ENCODE results near the gene KLRC4.
"Not testable (repeated sequence)": the region's sequence is repeated elsewhere in the genome, so short reads cannot be mapped to it uniquely, and the experiment has no call there.

KLRC4 gene

DNA sequence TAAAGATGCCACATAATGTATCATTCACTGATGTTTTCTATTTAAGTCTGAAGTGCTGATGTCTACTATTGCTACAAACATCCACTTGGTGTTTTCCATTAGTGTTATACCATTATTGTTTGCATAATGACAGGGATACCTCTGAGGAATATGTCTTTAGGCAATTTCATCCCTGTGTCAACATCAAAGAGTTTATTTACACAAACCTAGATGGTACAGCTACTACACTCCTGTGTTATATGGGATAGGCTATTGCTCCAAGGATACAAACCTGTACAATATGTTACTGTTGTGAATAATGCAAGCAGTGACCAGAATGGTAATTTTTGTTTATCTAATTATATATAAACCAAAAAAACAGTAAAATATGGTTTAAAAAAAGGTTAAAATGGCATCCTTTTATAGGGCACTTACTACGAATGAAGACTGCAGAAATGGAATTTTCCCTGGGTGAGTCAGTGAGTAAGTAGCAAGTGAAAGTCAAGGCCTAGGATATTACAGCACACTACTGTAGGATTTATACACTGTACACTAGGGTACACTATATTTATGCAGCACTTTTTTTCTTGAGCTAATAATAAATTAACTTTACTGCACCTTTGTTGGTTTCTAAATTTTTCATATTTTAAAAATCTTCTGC lies 14.8 kb upstream of the KLRC4 start:
- H3K4me1 ChIP-seq (ENCODE audit: insufficient read depth, low read length) = not testable (repeated sequence)

GRCh38 chr12:10422159-10422558 lies 12.6 kb upstream of the KLRC4 start:
- not testable (repeated sequence) for H3K27me3 ChIP-seq (ENCODE audit: insufficient read depth, low read length); H3K4me1 ChIP-seq (ENCODE audit: insufficient read depth, low read length); H3K36me3 ChIP-seq (ENCODE audit: insufficient read depth, low read length); H3K4me3 ChIP-seq (ENCODE audit: low read length); H3K9me3 ChIP-seq (ENCODE audit: low read length); H2AFZ ChIP-seq (ENCODE audit: low read depth, low read length)

More for the DNA sequence above, 14.8 kb upstream of the KLRC4 start:
- H3K4me3 ChIP-seq (ENCODE audit: low read length); H3K9me3 ChIP-seq (ENCODE audit: low read length); H2AFZ ChIP-seq (ENCODE audit: low read depth, low read length); H3K27me3 ChIP-seq (ENCODE audit: insufficient read depth, low read length); H3K36me3 ChIP-seq (ENCODE audit: insufficient read depth, low read length): not testable (repeated sequence)

- not testable (repeated sequence) for H3K4me3 ChIP-seq (ENCODE audit: low read length); H3K36me3 ChIP-seq (ENCODE audit: insufficient read depth, low read length); H3K9me3 ChIP-seq (ENCODE audit: low read length); H3K4me1 ChIP-seq (ENCODE audit: insufficient read depth, low read length); H3K27me3 ChIP-seq (ENCODE audit: insufficient read depth, low read length); H2AFZ ChIP-seq (ENCODE audit: low read depth, low read length)
These were observed 10.8 kb upstream of the KLRC4 start, which contains the start of gene KLRC3 for GRCh38 chr12:10420334-10420733. Gene KLRC3, minus strand, starts transcription at chr12:10420595. Its CDS starts 45 bp downstream, at chr12:10420550.

DNA sequence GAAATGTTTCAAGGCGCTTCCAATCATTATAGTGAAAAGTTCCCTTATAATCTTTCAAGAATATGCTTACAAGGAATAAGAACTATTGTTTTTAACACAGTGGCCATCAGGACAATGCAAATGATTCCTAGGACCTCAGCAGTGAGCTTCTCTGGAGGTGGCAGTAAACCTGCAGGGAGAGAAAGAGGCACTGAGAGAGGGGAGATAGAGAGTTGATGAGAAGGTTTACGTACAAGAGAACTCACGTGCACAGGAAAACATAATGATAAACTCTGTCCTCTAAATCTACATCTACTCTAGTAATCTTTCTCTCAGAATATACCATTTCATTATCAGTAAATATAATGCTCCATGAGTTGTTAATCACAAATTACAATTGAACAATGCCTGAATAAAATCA lies 715 bp downstream of the KLRC4 start:
- Histone ChIP-seq H3K4me1 (ENCODE audit: insufficient read depth, low read length) (no peaks in the 10 kb centered on the region), H3K9me3 (ENCODE audit: low read length) (no peaks in the 10 kb centered on the region), H2AFZ (ENCODE audit: low read depth, low read length) (no peak overlapping the region), H3K36me3 (ENCODE audit: insufficient read depth, low read length) (no peaks in the 10 kb centered on the region), H3K4me3 (ENCODE audit: low read length) (no peak overlapping the region), H3K27me3 (ENCODE audit: insufficient read depth, low read length) (no peaks in the 10 kb centered on the region)

DNA sequence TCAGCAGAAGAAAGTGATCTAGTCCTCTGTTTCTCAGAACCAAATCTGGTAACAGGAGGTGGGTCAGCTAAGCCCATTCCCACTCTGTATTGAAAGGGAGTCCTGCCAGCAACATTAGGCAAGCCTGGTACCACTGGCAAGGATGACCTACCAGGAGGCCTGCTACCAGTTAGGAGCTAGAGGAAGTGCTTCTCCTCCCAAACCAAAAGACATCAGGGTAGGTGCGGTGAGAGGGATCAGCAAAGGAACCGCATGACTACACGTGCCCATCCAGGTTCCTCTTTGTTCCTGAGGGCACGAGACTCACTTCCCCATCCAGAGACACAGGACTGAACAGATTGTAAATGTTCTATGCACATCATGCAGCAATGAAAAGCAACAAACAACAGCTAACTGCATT lies 2.8 kb downstream of the KLRC4 start:
- Histone ChIP-seq H2AFZ (ENCODE audit: low read depth, low read length) (no peak overlapping the region), H3K4me1 (ENCODE audit: insufficient read depth, low read length) (no peaks in the 10 kb centered on the region), H3K4me3 (ENCODE audit: low read length) (no peak overlapping the region), H3K9me3 (ENCODE audit: low read length) (no peaks in the 10 kb centered on the region), H3K27me3 (ENCODE audit: insufficient read depth, low read length) (no peaks in the 10 kb centered on the region), H3K36me3 (ENCODE audit: insufficient read depth, low read length) (no peaks in the 10 kb centered on the region)

DNA sequence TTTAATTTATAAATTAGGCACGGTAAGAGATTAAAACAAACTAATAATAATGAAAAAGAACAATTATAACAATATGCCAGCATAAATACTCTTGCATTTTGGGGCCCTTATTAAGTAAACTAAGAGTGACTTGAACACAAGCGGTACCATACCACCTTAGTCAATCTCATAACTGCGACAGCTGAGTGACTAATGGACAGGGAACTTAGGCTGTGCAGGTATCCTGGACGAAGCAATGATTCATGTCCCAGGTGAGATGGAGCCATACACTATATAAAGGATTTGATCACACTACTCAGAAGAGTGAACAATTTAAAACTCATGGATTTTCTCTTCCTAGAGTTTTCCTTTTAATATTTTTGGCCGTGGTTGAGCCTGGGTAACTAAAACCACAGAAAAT lies 4.3 kb downstream of the KLRC4 start:
- H2AFZ ChIP-seq (ENCODE audit: low read depth, low read length) = no peak overlapping the region
- H3K9me3 ChIP-seq (ENCODE audit: low read length) = no peaks in the 10 kb centered on the region

GRCh38 chr12:10404798-10405197 lies 4.8 kb downstream of the KLRC4 start:
- Histone ChIP-seq H3K4me1 (ENCODE audit: insufficient read depth, low read length) (no peaks in the 10 kb centered on the region), H2AFZ (ENCODE audit: low read depth, low read length) (no peak overlapping the region), H3K27me3 (ENCODE audit: insufficient read depth, low read length) (no peaks in the 10 kb centered on the region), H3K36me3 (ENCODE audit: insufficient read depth, low read length) (no peaks in the 10 kb centered on the region), H3K4me3 (ENCODE audit: low read length) (no peak overlapping the region), H3K9me3 (ENCODE audit: low read length) (no peaks in the 10 kb centered on the region)

More for the DNA sequence above, 4.3 kb downstream of the KLRC4 start:
- H3K4me3 ChIP-seq (ENCODE audit: low read length) = no peak overlapping the region
- H3K4me1 ChIP-seq (ENCODE audit: insufficient read depth, low read length) = no peaks in the 10 kb centered on the region
- H3K27me3 ChIP-seq (ENCODE audit: insufficient read depth, low read length) = no peaks in the 10 kb centered on the region
- no peaks in the 10 kb centered on the region for H3K36me3 ChIP-seq (ENCODE audit: insufficient read depth, low read length)

- no peaks in the 10 kb centered on the region for H3K36me3 ChIP-seq (ENCODE audit: insufficient read depth, low read length)
- H3K27me3 ChIP-seq (ENCODE audit: insufficient read depth, low read length) = no peaks in the 10 kb centered on the region
- H3K9me3 ChIP-seq (ENCODE audit: low read length) = no peaks in the 10 kb centered on the region
- no peak overlapping the region for H3K4me3 ChIP-seq (ENCODE audit: low read length)
- no peak overlapping the region for H2AFZ ChIP-seq (ENCODE audit: low read depth, low read length)
- no peaks in the 10 kb centered on the region for H3K4me1 ChIP-seq (ENCODE audit: insufficient read depth, low read length)
These were observed 8.7 kb downstream of the KLRC4 start for GRCh38 chr12:10400829-10401228.

- H3K36me3 ChIP-seq (ENCODE audit: insufficient read depth, low read length) = no peaks in the 10 kb centered on the region
- no peaks in the 10 kb centered on the region for H3K27me3 ChIP-seq (ENCODE audit: insufficient read depth, low read length)
- no peaks in the 10 kb centered on the region for H3K4me1 ChIP-seq (ENCODE audit: insufficient read depth, low read length)
- H3K9me3 ChIP-seq (ENCODE audit: low read length) = no peaks in the 10 kb centered on the region
- H2AFZ ChIP-seq (ENCODE audit: low read depth, low read length) = no peak overlapping the region
- H3K4me3 ChIP-seq (ENCODE audit: low read length) = no peak overlapping the region
These were observed 11.4 kb downstream of the KLRC4 start for GRCh38 chr12:10398168-10398567.

- no peaks in the 10 kb centered on the region for H3K9me3 ChIP-seq (ENCODE audit: low read length)
- no peaks in the 10 kb centered on the region for H3K4me1 ChIP-seq (ENCODE audit: insufficient read depth, low read length)
- no peak overlapping the region for H2AFZ ChIP-seq (ENCODE audit: low read depth, low read length)
- H3K4me3 ChIP-seq (ENCODE audit: low read length) = no peak overlapping the region
- H3K36me3 ChIP-seq (ENCODE audit: insufficient read depth, low read length) = no peaks in the 10 kb centered on the region
- H3K27me3 ChIP-seq (ENCODE audit: insufficient read depth, low read length) = no peaks in the 10 kb centered on the region
These were observed 12.3 kb downstream of the KLRC4 start for GRCh38 chr12:10397296-10397695.

GRCh38 chr12:10396176-10396575 lies 13.4 kb downstream of the KLRC4 start:
- not testable (repeated sequence) for H3K9me3 ChIP-seq (ENCODE audit: low read length); H3K27me3 ChIP-seq (ENCODE audit: insufficient read depth, low read length); H3K36me3 ChIP-seq (ENCODE audit: insufficient read depth, low read length); H2AFZ ChIP-seq (ENCODE audit: low read depth, low read length); H3K4me3 ChIP-seq (ENCODE audit: low read length); H3K4me1 ChIP-seq (ENCODE audit: insufficient read depth, low read length)

DNA sequence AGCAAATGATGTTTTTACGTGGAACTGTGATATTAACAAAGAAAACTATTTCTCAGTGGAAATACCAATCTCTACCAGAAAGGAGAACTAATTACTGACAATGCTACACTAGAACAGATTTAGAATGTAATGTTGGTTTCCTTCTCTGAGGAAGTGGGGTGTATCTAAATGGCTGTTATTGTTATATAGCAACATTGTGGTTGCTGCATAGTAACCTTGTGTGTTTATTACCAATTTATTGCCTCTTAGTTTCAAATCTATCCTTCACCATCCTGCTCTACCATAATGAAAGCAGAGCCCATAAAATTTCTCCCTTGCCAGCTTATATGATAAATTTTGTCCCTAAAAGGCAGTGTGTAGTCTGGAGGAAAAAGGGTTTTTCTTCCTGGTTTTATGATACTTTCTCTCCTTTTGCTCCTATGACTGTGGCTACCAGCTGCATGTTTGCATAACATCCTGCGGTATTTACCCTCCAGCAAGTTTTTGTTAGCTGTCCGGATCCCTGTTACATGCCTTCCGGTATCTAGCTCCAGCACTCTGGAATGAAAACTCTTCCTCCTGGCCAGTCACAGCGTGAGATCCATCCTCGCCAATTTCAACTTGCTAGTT lies 14.1 kb downstream of the KLRC4 start:
- no peaks in the 10 kb centered on the region for H3K27me3 ChIP-seq (ENCODE audit: insufficient read depth, low read length)
- H3K9me3 ChIP-seq (ENCODE audit: low read length) = no peaks in the 10 kb centered on the region
- no peaks in the 10 kb centered on the region for H3K36me3 ChIP-seq (ENCODE audit: insufficient read depth, low read length)
- no peak overlapping the region for H2AFZ ChIP-seq (ENCODE audit: low read depth, low read length)
- H3K4me3 ChIP-seq (ENCODE audit: low read length) = no peak overlapping the region
- no peaks in the 10 kb centered on the region for H3K4me1 ChIP-seq (ENCODE audit: insufficient read depth, low read length)

DNA sequence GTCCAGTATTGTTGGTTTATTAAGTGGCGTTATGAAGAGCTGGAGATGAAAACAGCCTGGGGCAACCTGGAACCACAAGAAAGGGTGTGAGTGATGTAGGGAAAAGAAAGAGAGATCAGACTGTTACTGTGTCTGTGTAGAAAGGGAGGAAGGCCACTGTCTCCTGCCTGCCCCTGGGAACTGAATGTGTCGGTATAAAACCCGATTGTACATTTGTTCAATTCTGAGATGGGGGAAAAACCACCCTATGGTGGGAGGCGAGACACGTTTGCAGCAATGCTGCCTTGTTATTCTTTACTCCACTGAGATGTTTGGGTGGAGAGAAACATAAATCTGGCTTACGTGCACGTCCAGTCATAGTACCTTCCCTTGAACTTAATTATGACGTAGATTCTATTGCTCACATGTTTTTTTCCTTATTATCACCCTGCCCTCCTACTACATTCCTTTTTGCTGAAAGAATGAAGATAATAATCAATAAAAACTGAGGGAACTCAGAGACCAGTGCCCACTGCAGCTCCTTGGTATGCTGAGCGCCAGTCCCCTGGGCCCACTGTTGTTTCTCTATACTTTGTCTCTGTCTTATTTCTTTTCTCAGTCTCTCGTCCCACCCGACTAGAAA lies 14.9 kb downstream of the KLRC4 start:
- not testable (repeated sequence) for H3K27me3 ChIP-seq (ENCODE audit: insufficient read depth, low read length); H3K9me3 ChIP-seq (ENCODE audit: low read length); H2AFZ ChIP-seq (ENCODE audit: low read depth, low read length); H3K4me1 ChIP-seq (ENCODE audit: insufficient read depth, low read length); H3K36me3 ChIP-seq (ENCODE audit: insufficient read depth, low read length); H3K4me3 ChIP-seq (ENCODE audit: low read length)
